Fibroblast of mammary gland (primary cell): ENCODE measurements around the gene ATP5F1E.
"Not testable (repeated sequence)": the region's sequence is repeated elsewhere in the genome, so short reads cannot be mapped to it uniquely, and the experiment has no call there.

Experiments
- DNase-seq: peaks from one replicate; pipeline ENCODE4 v3.0.0-alpha.2; 2010; ENCODE audit warnings: low read depth
- H3K4me3 ChIP-seq: 2 replicates; pipeline ENCODE4 v1.5.1; 2011; ENCODE audit warnings: low read depth, mild to moderate bottlenecking, low read length, moderate library complexity; ENCODE audit not compliant: control insufficient read depth
- TF ChIP-seq, protein P1 (sequence below): conservative IDR thresholded peaks from 2 replicates; pipeline ENCODE4 v1.5.1; 2011; ENCODE audit warnings: low read depth, low read length, inconsistent platforms; ENCODE audit not compliant: control insufficient read depth, insufficient read depth

Gene ATP5F1E

GRCh38 chr20:58987790-58988564 is 44.2 kb downstream of the ATP5F1E start:
- no peak for DNase-seq
- H3K4me3 ChIP-seq, result no peak overlapping the region
- TF ChIP-seq, protein P1, sequence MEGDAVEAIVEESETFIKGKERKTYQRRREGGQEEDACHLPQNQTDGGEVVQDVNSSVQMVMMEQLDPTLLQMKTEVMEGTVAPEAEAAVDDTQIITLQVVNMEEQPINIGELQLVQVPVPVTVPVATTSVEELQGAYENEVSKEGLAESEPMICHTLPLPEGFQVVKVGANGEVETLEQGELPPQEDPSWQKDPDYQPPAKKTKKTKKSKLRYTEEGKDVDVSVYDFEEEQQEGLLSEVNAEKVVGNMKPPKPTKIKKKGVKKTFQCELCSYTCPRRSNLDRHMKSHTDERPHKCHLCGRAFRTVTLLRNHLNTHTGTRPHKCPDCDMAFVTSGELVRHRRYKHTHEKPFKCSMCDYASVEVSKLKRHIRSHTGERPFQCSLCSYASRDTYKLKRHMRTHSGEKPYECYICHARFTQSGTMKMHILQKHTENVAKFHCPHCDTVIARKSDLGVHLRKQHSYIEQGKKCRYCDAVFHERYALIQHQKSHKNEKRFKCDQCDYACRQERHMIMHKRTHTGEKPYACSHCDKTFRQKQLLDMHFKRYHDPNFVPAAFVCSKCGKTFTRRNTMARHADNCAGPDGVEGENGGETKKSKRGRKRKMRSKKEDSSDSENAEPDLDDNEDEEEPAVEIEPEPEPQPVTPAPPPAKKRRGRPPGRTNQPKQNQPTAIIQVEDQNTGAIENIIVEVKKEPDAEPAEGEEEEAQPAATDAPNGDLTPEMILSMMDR, result no peak

DNA sequence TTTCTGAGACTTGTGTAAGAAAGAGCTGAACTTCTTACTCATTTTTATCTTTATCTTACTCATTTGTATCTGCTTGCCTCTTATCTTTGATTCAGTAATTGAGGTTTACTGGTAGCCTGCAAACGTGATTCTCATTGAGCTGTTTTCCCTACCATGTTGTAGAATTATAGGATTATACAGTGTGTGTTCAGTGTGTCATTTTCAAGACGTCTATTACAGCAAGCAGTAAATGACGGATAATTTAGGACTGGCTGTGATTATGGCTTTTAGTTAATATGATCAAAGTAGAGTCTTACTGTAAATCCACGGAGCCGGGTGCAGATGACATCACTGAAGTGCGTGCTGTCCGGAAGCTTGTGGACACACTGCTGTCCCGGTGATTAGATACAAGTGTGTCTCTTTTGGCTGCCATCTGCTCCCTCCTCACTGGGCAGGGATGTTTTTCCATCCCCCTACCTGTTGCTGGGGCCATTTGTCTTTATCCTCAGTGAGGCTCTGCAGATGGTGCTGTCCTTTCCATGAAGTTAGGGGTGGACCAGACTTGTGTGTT is 45.1 kb downstream of the ATP5F1E start:
- DNase-seq, result no peak
- H3K4me3 ChIP-seq, result no peak overlapping the region
- TF ChIP-seq, protein P1, result no peak

GRCh38 chr20:58986286-58986967 is 45.7 kb downstream of the ATP5F1E start:
- TF ChIP-seq, protein P1, result no peak
- no peak overlapping the region for H3K4me3 ChIP-seq
- no peak for DNase-seq

- H3K4me3 ChIP-seq, result no peak overlapping the region
- peak; percentile 46 for DNase-seq
- TF ChIP-seq, protein P1, result no peak
Measured at GRCh38 chr20:58985656-58986055, 46.5 kb downstream of the ATP5F1E start.

DNA sequence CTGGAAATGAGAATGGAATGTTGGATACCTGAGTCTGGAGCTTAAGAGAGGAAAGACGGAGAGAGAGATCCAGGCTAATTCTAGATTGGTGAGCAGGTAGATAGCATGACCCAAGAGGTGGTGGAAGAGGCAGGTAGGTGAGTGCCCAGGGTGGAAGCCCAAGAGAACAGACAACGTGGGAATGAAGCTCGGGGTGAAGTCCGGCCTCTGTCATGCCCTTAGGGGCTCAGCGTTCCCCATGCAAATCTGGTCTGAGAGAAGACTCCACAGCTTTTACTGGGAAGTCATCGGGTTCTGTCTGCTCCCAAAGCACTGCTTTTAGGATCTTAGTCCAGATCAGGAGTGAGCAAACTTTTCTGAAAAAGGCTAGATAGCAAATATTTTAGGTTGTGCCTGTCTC is 47.4 kb downstream of the ATP5F1E start:
- H3K4me3 ChIP-seq, result no peak overlapping the region
- TF ChIP-seq, protein P1, result no peak
- no peak for DNase-seq

DNA sequence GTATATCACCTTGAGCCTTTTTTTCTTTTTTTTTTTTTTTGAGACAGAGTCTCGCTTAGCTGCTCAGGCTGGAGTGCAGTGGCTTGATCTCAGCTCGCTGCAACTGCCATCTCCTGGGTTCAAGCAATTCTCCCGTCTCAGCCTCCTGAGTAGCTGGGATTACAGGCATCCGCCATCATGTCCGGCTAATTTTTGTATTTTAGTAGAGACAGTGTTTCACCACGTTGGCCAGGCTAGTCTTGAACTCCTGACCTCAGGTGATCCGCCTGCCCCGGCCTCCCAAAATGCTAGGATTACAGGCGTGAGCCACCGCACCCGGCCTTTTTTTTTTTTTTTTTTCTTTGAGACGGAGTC is 49.0 kb downstream of the ATP5F1E start:
- not testable (repeated sequence) for DNase-seq, H3K4me3 ChIP-seq

DNA sequence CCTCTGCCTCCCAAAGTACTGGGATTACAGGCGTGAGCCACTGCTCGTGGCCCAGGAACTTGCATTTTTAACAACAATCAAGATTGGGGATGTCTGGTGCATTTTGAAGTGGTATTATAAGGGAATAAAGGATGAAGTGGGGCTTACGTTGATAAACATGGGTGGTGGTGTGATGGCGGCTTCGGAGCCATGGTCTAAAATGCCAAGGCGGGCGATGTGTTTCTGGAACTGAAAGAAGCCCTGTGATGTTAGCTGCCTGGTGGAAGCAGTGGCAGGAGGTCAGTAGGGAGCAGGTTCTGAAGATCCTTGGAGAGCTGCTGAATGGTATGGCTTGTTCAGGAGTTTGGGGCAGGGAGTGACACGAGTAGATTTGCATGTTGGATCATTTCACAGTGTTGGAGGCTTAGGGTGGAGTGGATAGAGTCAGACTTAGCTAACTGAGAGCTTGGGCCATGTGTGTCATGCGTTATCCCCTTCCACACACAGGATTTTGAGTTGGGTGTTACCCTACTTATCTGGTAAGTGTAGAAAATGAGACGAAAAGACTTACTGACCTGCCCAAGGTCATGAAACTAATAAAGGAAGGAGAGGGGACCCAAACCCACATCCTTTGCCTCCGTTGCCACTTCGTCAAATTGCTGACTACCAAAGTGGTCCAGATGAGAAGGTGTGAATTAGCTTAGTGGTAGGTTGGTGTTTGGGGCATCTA is 49.6 kb downstream of the ATP5F1E start:
- H3K4me3 ChIP-seq, result peak overlapping the region; percentile 86
- TF ChIP-seq, protein P1, result no peak
- no peak for DNase-seq
